Hematopoietic multipotent progenitor cell treated with erythropoietin and hydrocortisone succinate and interleukin-3 and kit ligand, for 6 days (in vitro differentiated cells): Measurements from ENCODE around the gene PCSK5.
A peak's percentile ranks its signal among the peaks of the same experiment; 100 is the strongest.

Experiments used
- DNase-seq: peaks from one replicate; pipeline ENCODE4 v3.0.0-alpha.2; 2015

Gene PCSK5

DNA sequence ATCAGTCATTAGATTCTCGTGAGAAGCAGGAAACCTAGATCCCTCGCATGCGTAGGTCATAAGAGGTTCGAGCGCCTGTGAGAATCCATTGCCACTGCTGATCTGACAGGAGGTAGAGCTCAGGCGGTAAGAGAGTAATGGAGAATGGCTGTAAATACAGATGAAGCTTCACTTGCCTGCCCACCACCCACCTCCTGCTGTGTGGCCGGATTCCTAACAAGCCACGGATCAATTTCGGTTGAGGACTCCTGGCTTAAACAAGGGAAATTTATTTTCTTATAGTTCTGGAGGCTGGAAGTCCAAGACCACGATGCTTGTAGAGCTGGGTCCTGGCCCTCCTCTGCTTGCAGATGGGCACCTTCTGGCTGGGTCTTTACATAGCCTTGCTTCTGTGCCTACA lies 200.4 kb downstream of the PCSK5 start:
- DNase-seq: no peak

DNA sequence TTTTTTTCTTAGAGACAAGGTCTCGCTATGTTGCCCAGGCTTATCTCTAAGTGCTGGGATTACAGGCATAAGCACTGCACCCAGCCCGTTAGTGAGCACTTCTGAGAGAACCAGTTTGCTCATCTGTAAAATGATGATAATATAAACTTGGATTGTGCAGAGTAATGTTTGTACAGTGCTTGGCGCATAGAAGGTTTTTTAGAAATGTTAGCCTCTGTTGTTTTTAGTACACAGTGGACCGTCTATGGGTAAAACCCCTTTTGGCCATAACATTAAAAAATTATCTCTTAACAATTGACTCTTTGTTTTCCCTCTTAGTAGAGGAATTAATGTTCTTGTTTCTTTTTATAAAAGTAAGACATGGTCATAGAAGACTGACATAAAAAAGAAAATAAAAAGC lies 202.1 kb downstream of the PCSK5 start:
- no peak for DNase-seq

DNA sequence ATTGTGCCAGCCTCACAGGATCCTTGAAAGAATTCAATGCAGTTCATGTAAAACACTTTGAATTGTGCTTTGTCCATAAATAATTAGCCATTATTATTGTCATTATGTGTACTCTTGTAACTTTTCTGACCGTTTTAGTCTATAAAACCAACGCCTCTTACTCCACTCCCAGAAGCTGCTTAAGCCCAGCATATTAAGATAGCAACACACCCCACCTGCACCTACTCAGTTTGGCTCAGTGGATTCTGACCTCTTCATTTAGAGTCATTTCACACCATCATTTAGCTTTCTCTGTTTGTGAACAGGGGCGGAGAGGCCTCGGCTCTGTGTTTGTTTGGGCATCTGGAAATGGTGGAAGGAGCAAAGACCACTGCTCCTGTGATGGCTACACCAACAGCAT lies 205.1 kb downstream of the PCSK5 start:
- DNase-seq: no peak

DNA sequence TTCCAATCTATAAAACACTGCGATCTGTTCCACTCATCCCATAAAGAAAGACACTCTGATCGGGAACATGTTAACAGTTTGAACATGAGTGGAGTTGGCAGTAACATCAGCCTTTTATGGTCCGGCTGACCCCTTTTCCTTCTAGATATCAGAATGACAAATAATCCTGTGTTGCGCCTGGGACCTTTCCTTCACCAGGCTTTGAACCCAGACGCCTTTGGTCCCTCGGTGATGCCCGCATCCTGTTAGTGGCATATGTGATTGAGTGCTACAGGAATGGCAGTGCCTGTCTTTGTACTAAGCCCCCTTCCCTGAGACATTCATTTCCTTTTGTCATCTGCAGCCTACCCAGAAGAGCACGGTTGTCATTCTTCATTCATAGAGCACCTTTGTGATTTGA lies 209.0 kb downstream of the PCSK5 start:
- no peak for DNase-seq

DNA sequence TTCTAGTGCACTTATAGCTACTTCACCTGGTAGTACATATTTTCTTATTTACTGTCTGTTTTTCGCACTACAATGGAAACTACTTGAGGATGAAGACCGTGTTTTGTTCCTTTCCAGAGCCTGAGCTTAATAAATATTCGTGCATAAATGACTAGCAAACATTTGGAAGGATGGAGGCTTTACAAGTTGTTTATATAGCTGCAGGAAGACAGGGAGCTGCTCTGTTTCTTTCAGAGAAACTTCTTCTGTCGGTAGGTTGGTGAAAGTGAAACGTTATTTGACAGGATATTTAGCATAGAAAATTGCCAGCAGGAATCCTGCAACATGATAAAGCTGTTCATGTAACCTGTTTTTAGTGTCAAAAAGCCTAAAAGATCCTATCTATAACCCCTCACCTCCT lies 210.6 kb downstream of the PCSK5 start:
- no peak for DNase-seq

DNA sequence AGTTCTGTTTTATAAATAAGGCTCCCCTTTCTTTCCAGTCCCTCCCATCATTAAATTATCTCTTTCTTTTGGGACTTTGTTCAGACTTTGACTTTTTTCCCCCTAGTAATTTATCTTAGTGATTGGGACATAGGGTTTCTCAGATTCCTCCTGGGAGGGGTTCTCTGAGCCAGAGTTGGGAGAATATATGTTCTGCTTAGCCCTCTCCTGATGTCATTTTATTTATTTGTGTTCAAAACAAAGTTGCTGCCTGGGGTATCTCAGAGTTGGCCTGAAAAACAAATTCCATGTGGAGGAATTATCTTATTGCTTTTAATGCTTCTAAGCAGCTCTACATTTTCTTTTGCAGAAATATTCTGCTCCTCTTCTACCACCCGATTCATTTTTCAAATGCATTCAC lies 211.0 kb downstream of the PCSK5 start:
- no peak for DNase-seq

DNA sequence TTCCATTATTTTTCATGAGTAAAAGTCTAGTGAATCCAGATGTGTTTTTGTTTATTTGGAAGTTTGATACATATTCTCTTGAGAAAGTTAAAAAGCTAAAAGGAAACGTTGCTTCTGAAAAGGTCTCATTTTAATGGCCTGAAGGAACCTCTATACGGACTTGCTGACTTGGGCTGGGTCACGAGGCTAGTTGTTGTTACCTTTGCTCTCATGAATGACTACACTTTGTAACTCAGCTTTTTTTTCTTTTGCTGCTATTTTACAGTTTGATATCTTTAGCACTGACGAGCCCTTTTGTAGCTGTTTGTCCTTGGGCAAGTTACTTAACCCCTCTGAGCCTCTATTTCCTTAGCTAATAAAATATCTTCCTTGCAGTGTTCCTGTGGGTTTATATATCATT lies 211.5 kb downstream of the PCSK5 start:
- DNase-seq: no peak

DNA sequence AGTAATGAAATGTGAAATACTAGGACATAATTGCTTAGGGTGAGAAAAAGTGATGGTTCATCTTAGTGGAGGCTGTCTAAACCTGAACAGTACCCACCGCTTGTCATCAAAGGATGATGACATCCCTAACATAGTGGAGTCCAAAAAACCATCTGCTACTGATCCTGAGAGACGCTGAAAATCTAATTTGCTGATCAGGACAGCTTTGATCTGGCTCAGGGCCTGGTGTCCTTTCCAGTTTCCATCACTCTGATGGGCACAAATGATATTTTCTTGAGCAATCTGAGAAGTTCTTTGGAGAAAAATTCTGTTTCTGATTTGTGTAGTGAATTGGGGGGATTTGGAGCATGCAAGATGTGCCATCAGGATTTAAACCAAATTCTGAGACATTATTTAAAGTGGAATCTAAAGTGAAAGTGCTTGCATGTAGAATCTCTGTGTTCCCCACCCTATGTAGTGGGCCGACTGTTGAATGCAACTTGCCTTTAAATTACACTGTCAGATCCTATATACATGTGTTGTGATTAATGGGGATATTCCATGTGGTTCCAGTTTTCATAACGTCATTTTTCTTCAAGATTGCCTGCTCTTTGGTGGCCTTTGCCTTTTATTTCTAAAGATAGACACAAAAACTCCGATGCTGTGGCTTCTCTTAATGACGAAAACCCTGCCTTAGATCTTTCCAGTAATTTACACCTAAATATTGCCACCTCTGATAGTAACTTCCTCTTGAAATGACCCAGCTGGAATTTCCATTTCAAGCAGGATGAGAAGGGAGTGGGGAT lies 213.2 kb downstream of the PCSK5 start:
- DNase-seq: no peak

DNA sequence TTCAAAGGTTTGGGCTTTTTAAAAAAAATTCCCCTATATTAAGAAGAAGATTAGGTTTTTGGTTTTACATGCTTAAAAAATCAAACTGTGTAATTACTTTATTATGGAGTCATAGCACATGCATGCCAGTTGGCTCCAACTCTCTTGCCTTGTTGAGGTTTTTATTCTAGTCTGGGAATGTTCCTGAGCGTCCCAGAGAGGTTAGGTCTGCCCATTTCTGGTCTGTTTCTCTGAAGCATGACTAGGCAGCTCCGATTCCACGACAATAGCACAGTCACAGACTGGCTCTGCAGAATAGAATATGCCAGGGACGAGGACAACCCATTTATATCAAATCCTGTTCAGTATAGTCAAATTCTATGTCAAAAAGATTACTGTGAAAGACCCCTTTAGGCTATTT lies 217.0 kb downstream of the PCSK5 start:
- no peak for DNase-seq

DNA sequence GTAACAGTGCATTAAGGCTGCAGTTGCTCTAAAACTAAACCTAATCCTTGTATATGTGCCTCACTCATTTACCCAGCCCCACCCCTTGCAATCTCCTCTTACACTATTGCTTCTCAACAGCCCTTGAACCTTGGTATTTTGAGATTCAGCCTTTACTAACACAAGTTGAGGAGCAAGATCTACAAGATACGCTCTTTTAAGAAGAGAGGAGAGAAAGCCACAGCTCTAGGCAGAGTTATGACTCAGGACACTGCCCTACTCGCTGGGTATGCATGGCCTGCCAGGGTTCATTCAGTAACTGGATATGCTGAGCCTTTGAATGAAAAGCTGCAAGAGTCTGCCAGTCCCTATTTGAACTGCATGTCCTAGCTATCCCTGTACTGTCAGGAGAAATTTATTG lies 219.5 kb downstream of the PCSK5 start:
- DNase-seq: no peak

DNA sequence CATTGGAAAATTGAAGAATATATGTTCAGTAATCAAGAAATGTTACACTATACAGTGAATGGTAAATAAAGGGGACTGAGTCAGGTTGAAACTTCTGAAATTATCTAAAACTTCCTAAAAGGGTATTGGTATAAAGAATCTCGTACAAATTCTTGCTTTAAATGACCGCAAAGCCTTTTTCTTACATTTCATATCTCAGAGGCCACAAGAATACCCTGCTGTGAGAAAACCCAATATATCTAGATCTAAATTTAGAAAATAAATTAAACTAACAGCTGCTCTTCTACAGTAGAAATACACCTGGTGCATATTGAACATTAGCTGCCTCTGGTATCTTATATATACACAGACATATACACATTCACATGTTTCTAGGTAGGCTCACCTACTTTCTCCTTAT lies 221.7 kb downstream of the PCSK5 start:
- no peak for DNase-seq

DNA sequence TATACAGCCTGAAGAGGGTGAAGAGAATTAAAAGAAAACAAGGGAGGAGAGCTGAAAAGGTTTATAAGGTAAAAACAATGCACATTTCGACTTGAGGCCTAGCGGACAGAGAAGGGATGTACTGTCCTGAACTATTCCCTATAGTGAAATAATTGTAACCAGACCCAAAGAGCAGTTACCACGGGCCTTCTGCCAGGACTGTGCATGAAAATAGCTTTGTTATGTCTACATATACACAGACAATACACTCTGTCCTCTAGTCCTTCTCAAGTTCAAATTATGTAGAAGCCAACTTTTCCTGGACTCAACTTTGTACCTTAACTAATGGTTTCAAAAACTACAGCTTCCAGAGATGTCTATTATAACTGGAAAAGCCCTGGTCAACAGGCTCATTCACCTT lies 223.7 kb downstream of the PCSK5 start:
- DNase-seq: no peak

DNA sequence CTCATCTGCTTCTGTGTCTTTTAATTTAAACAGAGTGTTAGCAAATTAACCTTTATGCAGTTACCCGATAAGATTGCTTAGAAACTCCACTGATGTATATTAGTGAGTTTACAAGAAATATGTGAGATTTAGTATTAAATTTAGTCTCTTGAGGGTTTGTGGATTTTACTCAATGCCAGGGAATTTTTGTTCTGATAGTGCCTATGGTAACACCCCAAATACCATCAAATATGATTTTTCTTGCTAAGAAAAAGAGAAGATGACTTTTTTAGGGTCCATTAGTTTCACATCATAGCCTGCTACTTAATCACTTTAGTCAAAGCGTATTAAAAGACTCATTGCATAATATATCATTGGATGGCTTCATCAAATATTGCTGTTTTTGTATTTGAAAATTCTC lies 224.9 kb downstream of the PCSK5 start:
- DNase-seq: no peak

DNA sequence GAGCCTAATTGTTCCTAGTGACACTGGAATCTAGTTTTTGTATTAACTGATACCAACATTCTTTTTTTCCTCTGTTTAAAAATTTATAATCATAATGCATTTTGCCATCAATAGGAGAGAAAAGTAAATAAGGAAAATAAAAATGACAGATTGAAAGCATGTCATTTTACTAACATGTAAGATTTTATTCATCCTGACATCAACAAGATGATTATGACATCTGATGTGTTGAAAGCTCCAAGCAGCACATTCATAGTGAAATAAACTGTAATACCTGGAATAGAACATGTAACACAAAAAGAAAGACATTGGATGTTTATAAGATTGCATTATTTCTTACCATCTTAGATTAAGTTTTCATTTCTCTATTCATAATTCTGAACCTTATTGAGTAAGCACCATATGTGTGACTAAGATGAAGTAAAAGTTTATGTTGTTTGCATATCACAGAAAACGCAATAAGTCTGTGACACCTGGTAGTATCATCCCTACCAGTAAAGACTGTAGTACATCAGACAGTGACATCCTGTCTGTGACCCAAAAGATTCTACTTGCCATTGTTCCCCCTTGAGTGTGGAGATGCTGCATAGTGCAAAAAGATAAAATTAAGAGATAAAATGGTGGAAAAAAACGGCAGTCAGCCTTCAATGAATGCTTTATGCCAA lies 225.6 kb downstream of the PCSK5 start:
- DNase-seq: no peak

DNA sequence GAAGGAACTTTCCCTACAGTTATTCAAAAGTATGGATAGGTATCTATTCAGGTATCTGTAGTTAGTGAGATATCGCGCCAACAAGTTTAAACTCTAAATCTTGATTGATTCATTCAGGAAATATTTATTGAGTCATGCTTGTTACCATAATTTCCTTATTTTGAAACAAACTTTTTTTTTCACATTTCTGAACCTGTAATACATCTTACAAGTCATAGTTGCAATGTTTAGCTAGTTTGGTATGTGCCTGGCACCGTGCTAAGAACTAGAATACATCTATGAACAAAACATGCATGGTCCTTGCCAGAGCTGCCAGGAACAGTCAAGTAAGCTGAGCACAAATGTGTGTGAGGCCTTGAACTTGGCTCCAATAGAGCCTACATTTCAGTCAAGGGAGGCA lies 226.4 kb downstream of the PCSK5 start:
- DNase-seq: no peak

DNA sequence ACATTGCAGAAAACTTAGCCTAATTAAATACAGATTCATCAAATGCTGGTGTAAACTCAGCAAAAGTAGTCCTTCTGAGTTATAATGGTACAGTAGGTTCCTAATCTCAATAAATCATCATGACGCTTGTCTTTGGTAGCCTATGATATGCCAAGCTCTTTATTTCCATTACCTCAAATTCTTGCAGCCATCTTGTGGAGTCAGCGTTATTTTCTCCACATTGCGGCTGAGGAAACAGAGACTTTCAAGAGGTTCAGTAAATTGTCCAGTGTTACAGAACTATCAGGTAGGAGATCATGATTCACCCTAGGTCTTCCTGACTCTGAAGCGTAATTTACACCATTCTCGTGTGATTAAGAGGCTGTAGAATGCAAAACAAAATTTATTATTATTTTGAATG lies 237.2 kb downstream of the PCSK5 start:
- no peak for DNase-seq

DNA sequence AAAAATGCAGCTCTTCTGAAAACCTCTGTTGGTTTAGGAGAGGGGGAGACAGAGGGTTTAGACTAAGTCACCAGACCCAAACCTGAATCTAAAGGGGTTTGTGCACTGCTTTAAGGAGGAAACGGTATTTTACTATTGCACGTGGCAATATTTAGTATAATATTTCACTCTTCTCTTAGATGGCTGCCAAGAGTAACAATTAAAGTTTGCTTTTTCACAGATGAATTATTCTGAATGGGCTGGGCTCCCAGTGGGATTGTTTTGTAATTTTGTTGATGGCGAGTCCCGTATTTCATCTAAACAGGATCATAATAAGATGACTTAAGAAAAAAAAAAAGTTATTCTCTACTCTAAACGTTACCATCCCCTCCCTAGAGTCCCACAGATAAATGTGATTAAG lies 245.4 kb downstream of the PCSK5 start:
- no peak for DNase-seq

DNA sequence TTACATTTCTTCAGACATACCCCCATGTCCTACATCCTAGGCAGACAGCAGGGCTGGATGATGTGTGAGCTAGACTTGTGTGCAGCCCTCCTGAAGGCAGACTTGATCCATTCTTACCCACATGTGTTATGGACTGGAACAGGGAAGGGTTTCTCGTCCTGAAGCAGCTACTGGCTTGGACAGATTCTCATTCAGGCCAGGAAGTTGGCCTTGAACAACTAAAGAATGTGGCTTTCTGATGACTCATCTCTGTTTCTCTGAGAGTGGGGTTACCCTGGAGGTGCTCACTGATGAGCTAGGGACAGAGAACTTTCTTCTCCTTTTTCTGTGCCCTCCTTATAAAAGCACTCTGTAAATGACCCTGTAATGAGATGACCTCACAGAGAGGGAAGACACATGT lies 246.5 kb downstream of the PCSK5 start:
- DNase-seq: peak; percentile 2

DNA sequence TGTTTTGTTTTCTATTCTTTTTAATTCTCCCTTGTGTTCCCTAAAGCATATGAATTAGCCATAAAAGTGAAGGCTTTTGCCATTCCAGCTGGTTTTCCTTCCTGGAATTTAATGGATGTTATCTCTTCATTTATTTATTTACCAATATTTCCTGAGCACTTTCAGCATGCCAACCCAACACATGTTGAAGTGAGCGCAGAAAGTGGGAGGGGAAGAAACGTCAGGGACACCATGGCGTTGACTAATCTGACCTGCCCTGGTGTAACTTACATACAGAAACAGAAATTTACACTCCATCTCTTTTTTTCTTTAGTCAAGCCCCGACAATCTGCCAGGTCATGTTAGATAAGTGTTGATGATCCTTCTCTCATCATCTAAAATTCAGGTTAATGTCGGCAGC lies 247.5 kb downstream of the PCSK5 start:
- no peak for DNase-seq

DNA sequence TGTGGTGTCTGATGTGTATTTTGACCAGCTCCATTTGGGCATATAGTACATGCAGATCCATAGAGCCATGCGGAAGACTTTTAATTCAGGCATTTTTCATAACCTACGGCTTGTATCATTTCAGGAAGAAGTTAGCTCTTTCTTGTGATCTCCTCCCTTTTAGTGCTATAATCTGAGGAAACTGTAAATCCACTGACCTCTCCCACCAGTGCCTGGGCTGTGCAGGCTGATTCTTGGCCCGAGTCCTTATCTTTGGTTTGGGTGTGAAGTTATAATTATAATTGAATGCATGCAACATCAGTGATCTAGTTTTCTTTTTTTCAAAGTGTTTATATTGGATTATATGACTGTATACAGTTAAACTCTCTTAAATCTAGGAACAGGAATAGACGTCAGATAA lies 247.9 kb downstream of the PCSK5 start:
- no peak for DNase-seq

DNA sequence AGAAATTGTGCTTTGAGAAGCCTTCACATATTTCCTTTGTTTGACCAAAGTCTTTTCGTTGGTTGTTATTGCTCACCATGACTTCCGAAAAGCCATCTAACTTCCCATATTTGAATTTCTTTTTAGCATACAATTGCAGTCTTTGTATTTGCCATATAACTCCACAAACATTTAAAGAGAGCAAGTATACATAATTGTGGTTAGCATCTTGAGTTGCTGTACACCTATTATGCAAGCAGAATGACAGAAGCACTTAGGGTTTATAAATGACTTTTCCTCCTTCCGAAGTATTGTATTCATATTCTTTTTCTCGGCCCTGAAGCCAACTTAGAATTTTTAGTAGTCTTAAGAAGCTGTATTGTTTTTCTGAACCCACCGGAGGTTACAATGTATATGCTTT lies 253.4 kb downstream of the PCSK5 start:
- DNase-seq: peak; percentile 2

DNA sequence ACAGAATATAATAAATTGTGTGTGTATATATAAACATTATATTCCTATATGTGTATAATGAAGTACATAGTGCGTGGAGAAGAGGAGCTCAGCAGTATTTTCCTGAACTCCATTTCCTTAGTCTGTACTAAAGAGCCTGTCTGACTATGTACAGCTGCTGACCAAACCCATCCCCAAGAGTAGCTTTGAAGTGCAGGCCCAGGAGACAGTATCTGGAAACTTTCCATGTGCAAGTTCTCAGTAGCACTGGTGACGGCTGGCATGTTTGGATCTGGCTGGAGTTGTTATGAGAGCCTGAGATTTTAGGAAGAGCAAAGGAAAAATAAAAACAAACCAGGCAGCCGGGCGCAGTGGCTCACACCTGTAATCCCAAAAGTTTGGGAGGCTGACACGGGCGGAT lies 259.5 kb downstream of the PCSK5 start:
- DNase-seq: no peak

DNA sequence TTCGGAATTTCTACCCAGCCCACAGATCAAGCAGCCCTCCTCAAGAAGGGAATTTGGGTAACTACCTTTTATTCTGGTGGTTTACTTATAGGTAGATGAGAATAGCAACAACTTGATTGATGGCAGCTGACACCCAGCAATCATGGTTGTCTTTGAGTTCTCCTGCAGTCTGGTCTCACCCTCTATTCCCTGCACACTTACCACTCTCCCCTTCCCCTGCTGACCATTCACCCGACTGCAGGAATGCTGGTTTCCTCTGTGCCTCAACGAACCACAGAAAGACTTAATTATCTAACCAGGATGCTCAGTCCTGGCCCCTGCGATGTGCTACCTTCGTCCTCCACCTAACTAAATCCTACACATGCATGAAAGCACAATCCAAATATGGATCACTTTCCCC lies 260.8 kb downstream of the PCSK5 start:
- DNase-seq: no peak

DNA sequence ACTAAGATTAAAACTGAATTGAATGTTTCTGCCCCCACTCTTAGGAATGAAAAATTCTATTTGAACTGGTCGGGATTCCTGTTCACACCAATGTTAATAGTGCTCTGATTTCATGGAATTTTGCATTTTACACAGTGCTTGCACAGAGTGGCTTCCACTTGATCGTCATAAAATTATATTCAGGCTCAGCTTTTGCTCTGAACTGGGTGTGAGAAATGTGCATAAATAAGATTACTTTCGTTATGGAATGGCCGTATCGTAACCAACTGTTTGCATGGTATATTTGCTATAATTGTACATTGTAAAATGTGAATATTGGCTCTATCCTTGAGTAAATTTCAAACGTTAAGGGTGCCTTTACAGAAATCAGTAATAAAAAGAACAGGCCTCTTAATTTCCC lies 262.9 kb downstream of the PCSK5 start:
- no peak for DNase-seq
